H9 (cell line): ENCODE data around the gene CFAP47. TPM values are rescaled to one million over a fixed set of nuclear protein-coding genes. Genes with fewer than 3 reads are reported as not detected.
"Not testable (repeated sequence)": the region's sequence is repeated elsewhere in the genome, so short reads cannot be mapped to it uniquely, and the experiment has no call there.

Experiments
- DNase-seq: peaks from one replicate; pipeline ENCODE4 v3.0.0-alpha.2; 2017
- H2AFZ ChIP-seq: one replicate; pipeline ENCODE4 v1.6.1; 2013; ENCODE audit warnings: mild to moderate bottlenecking, low read length, control low read depth, moderate library complexity
- H2AK5ac ChIP-seq: 2 replicates; pipeline ENCODE4 v1.6.1; 2013; ENCODE audit warnings: low read length, control low read depth, mixed read lengths; ENCODE audit not compliant: insufficient read length
- H2BK120ac ChIP-seq: one replicate; pipeline ENCODE4 v1.6.1; 2013; ENCODE audit warnings: low read depth, mild to moderate bottlenecking, low read length, control low read depth, inconsistent platforms; ENCODE audit not compliant: poor library complexity, severe bottlenecking
- H2BK12ac ChIP-seq: 2 replicates; pipeline ENCODE4 v1.6.1; 2013; ENCODE audit warnings: low read length, control low read depth, mixed read lengths, low read depth; ENCODE audit not compliant: insufficient read length
- H2BK15ac ChIP-seq: 2 replicates; pipeline ENCODE4 v1.6.1; 2013; ENCODE audit warnings: low read depth, low read length, control low read depth
- H2BK20ac ChIP-seq: one replicate; pipeline ENCODE4 v1.6.1; 2013; ENCODE audit warnings: low read depth, mild to moderate bottlenecking, low read length, control low read depth, inconsistent platforms; ENCODE audit not compliant: poor library complexity, severe bottlenecking
- H2BK5ac ChIP-seq: 2 replicates; pipeline ENCODE4 v1.6.1; 2013; ENCODE audit warnings: low read length, control low read depth, mixed read lengths; ENCODE audit not compliant: insufficient read length
- H3K14ac ChIP-seq: 2 replicates; pipeline ENCODE4 v1.6.1; 2013; ENCODE audit warnings: low read length, control low read depth; ENCODE audit not compliant: insufficient read depth
- H3K18ac ChIP-seq: 2 replicates; pipeline ENCODE4 v1.6.1; 2013; ENCODE audit warnings: low read depth, mild to moderate bottlenecking, mixed read lengths, low read length, control low read depth; ENCODE audit not compliant: insufficient read length
- H3K23ac ChIP-seq: 2 replicates; pipeline ENCODE4 v1.6.1; 2013; ENCODE audit warnings: low read length, control low read depth, mixed read lengths, low read depth; ENCODE audit not compliant: insufficient read length
- H3K23me2 ChIP-seq: 2 replicates; pipeline ENCODE4 v1.6.1; 2013; ENCODE audit warnings: low read depth, mild to moderate bottlenecking, mixed read lengths, low read length, control low read depth; ENCODE audit not compliant: insufficient read length, poor library complexity, severe bottlenecking
- H3K27ac ChIP-seq: 2 replicates; pipeline ENCODE4 v1.5.1; 2013; ENCODE audit warnings: low read length, control low read depth, mixed read lengths, low read depth; ENCODE audit not compliant: insufficient read length
- H3K27me3 ChIP-seq: 2 replicates; pipeline ENCODE4 v1.6.1; 2013; ENCODE audit warnings: low read length, control low read depth, inconsistent platforms; ENCODE audit not compliant: insufficient read depth
- H3K4ac ChIP-seq: 2 replicates; pipeline ENCODE4 v1.6.1; 2013; ENCODE audit warnings: low read depth, mild to moderate bottlenecking, control low read depth, inconsistent platforms, low read length, moderate library complexity
- H3K4me1 ChIP-seq: 2 replicates; pipeline ENCODE4 v1.6.1; 2013; ENCODE audit warnings: low read length, control low read depth, inconsistent platforms; ENCODE audit not compliant: insufficient read depth
- H3K4me2 ChIP-seq: 2 replicates; pipeline ENCODE4 v1.6.1; 2013; ENCODE audit warnings: low read length, control low read depth, mixed read lengths; ENCODE audit not compliant: insufficient read length, insufficient read depth
- H3K56ac ChIP-seq: 2 replicates; pipeline ENCODE4 v1.6.1; 2013; ENCODE audit warnings: low read depth, mild to moderate bottlenecking, mixed read lengths, low read length, control low read depth; ENCODE audit not compliant: insufficient read length
- H3K79me1 ChIP-seq: 2 replicates; pipeline ENCODE4 v1.6.1; 2013; ENCODE audit warnings: low read depth, mild to moderate bottlenecking, moderate library complexity, low read length, control low read depth, inconsistent platforms; ENCODE audit not compliant: insufficient read depth, poor library complexity, severe bottlenecking
- H3K79me2 ChIP-seq: 2 replicates; pipeline ENCODE4 v1.6.1; 2013; ENCODE audit warnings: low read length, control low read depth, inconsistent platforms; ENCODE audit not compliant: insufficient read depth
- H3K9ac ChIP-seq: 2 replicates; pipeline ENCODE4 v1.6.1; 2013; ENCODE audit warnings: low read length, control low read depth, mixed read lengths; ENCODE audit not compliant: insufficient read length; ENCODE audit errors: extremely low read depth
- H3K9me3 ChIP-seq: one replicate; pipeline ENCODE4 v1.6.1; 2013; ENCODE audit warnings: low read depth, low read length, inconsistent platforms; ENCODE audit not compliant: control insufficient read depth
- H3T11ph ChIP-seq: one replicate; pipeline ENCODE4 v1.6.1; 2013; ENCODE audit warnings: mild to moderate bottlenecking, low read length, control low read depth, inconsistent platforms
- H4K20me1 ChIP-seq: one replicate; pipeline ENCODE4 v1.6.1; 2013; ENCODE audit not compliant: control insufficient read depth, insufficient read length, insufficient read depth
- H4K5ac ChIP-seq: 2 replicates; pipeline ENCODE4 v1.6.1; 2013; ENCODE audit warnings: low read depth, mild to moderate bottlenecking, mixed read lengths, low read length, control low read depth; ENCODE audit not compliant: insufficient read length
- H4K8ac ChIP-seq: replicated peaks from 2 replicates; pipeline ENCODE4 v1.6.1; 2013; ENCODE audit warnings: low read length, control low read depth, mixed read lengths, low read depth; ENCODE audit not compliant: insufficient read length
- H4K91ac ChIP-seq: 2 replicates; pipeline ENCODE4 v1.6.1; 2013; ENCODE audit warnings: low read depth, mild to moderate bottlenecking, moderate library complexity, mixed read lengths, low read length, control low read depth; ENCODE audit not compliant: insufficient read length
- H3K27ac Mint-ChIP-seq, 3 experiments: 2 replicates in 2 of 3; 3 replicates in 1 of 3; pipeline ENCODE4 v1.8.0; 2020 to 2021; ENCODE audit warnings: mixed read lengths in 3 of 3, mild to moderate bottlenecking in 1 of 3, moderate library complexity in 1 of 3
- H3K27me3 Mint-ChIP-seq: 2 replicates; pipeline ENCODE4 v1.8.0; 2021; ENCODE audit warnings: low read depth, mild to moderate bottlenecking, moderate library complexity, mixed read lengths
- H3K36me3 Mint-ChIP-seq, 3 experiments: 2 replicates in 2 of 3; 3 replicates in 1 of 3; pipeline ENCODE4 v1.8.0; 2020 to 2021; ENCODE audit warnings: low read depth in 3 of 3, mixed read lengths in 3 of 3; ENCODE audit not compliant: insufficient read depth in 1 of 3
- H3K4me1 Mint-ChIP-seq, 2 experiments: 2 replicates each; pipeline ENCODE4 v1.8.0; 2020; ENCODE audit warnings: mixed read lengths in 2 of 2
- H3K4me3 Mint-ChIP-seq, 2 experiments: 2 replicates in 1 of 2; 3 replicates in 1 of 2; pipeline ENCODE4 v1.8.0; 2020 to 2021; ENCODE audit warnings: mild to moderate bottlenecking in 2 of 2, mixed read lengths in 2 of 2, moderate library complexity in 1 of 2
- H3K9me3 Mint-ChIP-seq, 2 experiments: 2 replicates in 1 of 2; 3 replicates in 1 of 2; pipeline ENCODE4 v1.8.0; 2020; ENCODE audit warnings: mild to moderate bottlenecking in 2 of 2, mixed read lengths in 2 of 2, moderate library complexity in 1 of 2
- WGBS: extraction: QIAGEN DNeasy Blood & Tissue Kit; methylation state at CpG from one replicate; pipeline ENCODE4 v1.1.7; 2013; ENCODE audit warnings: missing lambda C conversion rate, low lambda C conversion rate, mixed read lengths; ENCODE audit not compliant: insufficient read length; ENCODE audit errors: extremely low coverage; 5-methylcytosine and 5-hydroxymethylcytosine counted together
- total RNA-seq: library from RNA; stranded (reverse); gene quantifications from 2 replicates; pipeline ENCODE4 v1.2.1, GENCODE V29; 2021
- TF ChIP-seq, protein P1 (sequence below): fragments of 200-600 bp; sonication (generic); conservative IDR thresholded peaks from 3 replicates; pipeline ENCODE4 v1.8.0; 2021; ENCODE audit warnings: antibody characterized with exemption, mild to moderate bottlenecking

CFAP47 gene
- total RNA-seq, 1 experiment from 2014 or later = not detected

DNA sequence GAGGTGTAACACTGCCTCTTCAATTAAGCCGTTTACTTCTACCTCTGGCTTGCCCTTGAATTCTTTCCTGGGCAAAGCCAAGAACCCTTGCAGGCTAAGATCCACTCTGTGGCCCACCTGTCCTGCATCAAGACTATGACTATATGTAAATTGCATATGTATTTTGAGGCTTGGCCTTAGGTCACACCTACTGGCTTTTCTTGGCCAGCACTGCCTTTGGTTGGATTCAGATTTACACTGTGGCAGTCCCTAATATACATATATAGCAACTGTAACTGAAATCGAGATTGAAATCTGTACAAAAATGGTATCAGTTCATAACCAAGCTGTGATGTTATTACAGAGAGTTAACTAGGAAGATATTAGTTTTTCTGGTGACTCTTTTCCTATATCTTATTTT is 151.5 kb downstream of the CFAP47 start:
- H3K79me2 ChIP-seq = no peaks in the 10 kb centered on the region
- H4K8ac ChIP-seq = no peak overlapping the region
- no peak overlapping the region for H2BK120ac ChIP-seq
- H3K9ac ChIP-seq = no peak overlapping the region
- H3K36me3 Mint-ChIP-seq = no peaks in the 10 kb centered on the region
- no peak overlapping the region for H2AFZ ChIP-seq
- no peaks in the 10 kb centered on the region for H3K9me3 ChIP-seq
- no peak overlapping the region for H3K23ac ChIP-seq
- H2BK15ac ChIP-seq = no peak overlapping the region
- H3K4me1 ChIP-seq = no peaks in the 10 kb centered on the region
- H4K20me1 ChIP-seq = no peaks in the 10 kb centered on the region
- no peak overlapping the region for H3K18ac ChIP-seq
- no peak overlapping the region for H3K4me3 Mint-ChIP-seq
- no peak overlapping the region for H2AK5ac ChIP-seq
- H2BK20ac ChIP-seq = no peak overlapping the region
- H3K27me3 ChIP-seq = no peaks in the 10 kb centered on the region
- TF ChIP-seq, protein P1, sequence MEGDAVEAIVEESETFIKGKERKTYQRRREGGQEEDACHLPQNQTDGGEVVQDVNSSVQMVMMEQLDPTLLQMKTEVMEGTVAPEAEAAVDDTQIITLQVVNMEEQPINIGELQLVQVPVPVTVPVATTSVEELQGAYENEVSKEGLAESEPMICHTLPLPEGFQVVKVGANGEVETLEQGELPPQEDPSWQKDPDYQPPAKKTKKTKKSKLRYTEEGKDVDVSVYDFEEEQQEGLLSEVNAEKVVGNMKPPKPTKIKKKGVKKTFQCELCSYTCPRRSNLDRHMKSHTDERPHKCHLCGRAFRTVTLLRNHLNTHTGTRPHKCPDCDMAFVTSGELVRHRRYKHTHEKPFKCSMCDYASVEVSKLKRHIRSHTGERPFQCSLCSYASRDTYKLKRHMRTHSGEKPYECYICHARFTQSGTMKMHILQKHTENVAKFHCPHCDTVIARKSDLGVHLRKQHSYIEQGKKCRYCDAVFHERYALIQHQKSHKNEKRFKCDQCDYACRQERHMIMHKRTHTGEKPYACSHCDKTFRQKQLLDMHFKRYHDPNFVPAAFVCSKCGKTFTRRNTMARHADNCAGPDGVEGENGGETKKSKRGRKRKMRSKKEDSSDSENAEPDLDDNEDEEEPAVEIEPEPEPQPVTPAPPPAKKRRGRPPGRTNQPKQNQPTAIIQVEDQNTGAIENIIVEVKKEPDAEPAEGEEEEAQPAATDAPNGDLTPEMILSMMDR = no peak
- no peaks in the 10 kb centered on the region for H3K79me1 ChIP-seq
- H3K56ac ChIP-seq = no peak overlapping the region
- H4K5ac ChIP-seq = no peak overlapping the region
- no peak overlapping the region for H2BK12ac ChIP-seq
- no peak overlapping the region for H3K27ac ChIP-seq
- H3K27me3 Mint-ChIP-seq = no peaks in the 10 kb centered on the region
- no peak overlapping the region for H3K4me2 ChIP-seq
- no peak for DNase-seq
- no peak overlapping the region for H2BK5ac ChIP-seq
- H3K14ac ChIP-seq = no peak overlapping the region
- no peak overlapping the region for H3K4ac ChIP-seq
- no peak overlapping the region for H4K91ac ChIP-seq
- no peak overlapping the region for H3T11ph ChIP-seq
- H3K27ac Mint-ChIP-seq = no peak overlapping the region
- peaks cover 30 to 33% of the 10 kb centered on the region in 2 experiments for H3K9me3 Mint-ChIP-seq
- no peaks in the 10 kb centered on the region for H3K23me2 ChIP-seq
- no CpG with 5 or more reads among the region's 2 CpGs for WGBS
- no peaks in the 10 kb centered on the region for H3K4me1 Mint-ChIP-seq

DNA sequence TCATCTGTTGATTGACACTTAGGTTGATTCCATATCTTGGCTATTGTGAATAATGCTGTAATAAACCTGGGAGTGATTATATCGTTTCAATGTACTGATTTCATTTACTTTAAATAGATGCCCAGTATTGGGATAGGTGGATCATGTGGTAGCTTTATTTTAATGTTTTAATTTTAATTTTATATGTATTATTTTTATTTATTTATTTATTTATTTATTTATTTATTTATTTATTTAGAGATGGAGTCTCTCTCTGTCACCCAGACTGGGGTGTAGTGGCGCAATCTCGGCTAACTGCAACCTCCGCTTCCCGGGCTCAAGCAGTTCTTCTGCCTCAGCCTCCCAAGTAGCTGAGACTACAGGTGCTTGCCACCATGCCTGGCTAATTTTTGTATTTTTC is 155.5 kb downstream of the CFAP47 start:
- not testable (repeated sequence) for H3T11ph ChIP-seq, H3K27ac ChIP-seq, H3K23ac ChIP-seq, H2BK120ac ChIP-seq, H2BK12ac ChIP-seq, H3K56ac ChIP-seq, DNase-seq, H2AK5ac ChIP-seq, H3K79me1 ChIP-seq, H3K14ac ChIP-seq, H4K5ac ChIP-seq, H4K91ac ChIP-seq, H3K23me2 ChIP-seq, H4K8ac ChIP-seq, H3K18ac ChIP-seq, H2BK15ac ChIP-seq, H3K27me3 Mint-ChIP-seq, H2AFZ ChIP-seq, H3K4me3 Mint-ChIP-seq, H4K20me1 ChIP-seq, H3K4me2 ChIP-seq, H3K27ac Mint-ChIP-seq, H3K27me3 ChIP-seq, H3K79me2 ChIP-seq, H3K36me3 Mint-ChIP-seq, H3K9me3 ChIP-seq, H2BK20ac ChIP-seq, H3K4me1 ChIP-seq, H2BK5ac ChIP-seq, H3K9ac ChIP-seq, H3K4ac ChIP-seq, H3K4me1 Mint-ChIP-seq
- H3K9me3 Mint-ChIP-seq = peaks cover 41 to 44% of the 10 kb centered on the region in 2 experiments
- no CpG with 5 or more reads among the region's 5 CpGs for WGBS
